ENCODE results near the gene KTN1.
A peak's percentile ranks its signal among the peaks of the same experiment; 100 is the strongest.

KTN1 gene

DNA sequence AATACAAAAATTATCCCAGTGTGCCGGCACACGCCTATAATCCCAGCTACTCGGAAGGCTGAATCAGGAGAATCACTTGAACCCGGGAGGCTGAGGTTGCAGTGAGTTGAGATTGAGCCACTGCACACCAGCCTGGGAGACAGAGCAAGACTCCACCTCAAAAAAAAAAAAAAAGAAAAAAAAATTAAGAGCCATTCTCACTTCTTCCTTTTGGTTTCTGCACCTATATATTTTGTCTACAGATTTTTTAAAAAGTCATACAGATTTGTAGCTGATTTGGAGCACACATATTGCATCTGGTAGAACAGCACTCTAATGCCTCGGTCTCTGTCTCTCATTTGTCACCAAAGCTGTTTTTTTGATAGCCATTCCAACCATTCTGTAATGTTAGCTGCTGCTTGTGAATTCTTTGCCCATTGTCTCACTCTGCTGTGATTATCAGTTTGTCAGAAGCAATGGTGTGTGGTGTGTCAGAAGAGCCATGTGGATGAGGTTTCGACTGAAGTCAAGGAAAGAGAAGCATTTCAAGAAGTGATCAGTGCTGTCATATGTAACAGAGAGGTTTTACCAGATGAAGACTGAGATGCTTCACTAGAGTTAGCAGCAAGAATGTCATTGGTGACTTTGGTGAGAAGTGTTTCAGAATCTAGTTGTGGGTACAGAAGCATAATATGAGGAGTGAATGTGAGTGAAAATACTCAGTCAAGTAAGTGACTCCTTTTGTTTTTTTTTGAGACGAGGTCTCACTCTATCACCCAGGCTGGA, 8.7 kb upstream of the KTN1 start:
- no peak for DNase-seq (ENCODE audit: low spot score)

DNA sequence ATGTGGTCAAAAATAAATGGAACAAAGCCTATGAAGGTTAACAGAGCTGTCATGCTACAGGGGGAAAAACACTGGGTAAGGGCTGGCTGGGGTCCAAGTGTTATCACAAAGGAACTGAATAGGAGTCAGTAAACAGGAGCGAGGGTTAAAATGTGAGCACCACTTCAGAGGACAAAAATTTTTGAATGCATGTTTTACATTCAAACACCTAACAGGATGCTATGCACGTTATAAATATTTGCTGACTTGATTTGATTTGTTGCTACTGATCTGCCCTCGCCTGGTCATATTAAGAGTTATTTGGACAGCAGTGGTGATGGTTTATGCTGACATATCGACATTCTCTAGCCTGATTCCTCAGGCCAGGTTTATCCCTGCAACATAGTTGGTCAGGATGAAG, 7.4 kb upstream of the KTN1 start:
- DNase-seq (ENCODE audit: low spot score): no peak

DNA sequence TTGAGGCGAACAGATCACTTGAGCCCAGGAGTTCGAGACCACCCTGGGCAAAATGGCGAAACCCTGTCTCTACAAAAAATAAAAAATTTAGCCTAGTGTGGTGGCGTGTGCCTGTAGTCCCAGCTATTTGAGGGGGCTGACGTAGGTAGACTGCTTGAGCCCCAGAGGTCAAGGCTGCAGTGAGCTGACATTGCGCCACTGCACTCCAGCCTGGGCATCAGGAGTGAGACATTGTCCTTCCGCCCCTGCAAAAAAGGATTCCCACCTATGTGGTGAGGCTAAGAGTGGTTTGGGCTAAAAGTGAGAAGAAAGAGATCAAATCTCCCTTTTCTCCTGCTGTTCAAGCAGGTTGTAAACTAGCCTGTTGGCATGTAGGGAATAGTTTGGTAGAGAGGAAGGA, 5.0 kb upstream of the KTN1 start:
- no peak for DNase-seq (ENCODE audit: low spot score)

DNA sequence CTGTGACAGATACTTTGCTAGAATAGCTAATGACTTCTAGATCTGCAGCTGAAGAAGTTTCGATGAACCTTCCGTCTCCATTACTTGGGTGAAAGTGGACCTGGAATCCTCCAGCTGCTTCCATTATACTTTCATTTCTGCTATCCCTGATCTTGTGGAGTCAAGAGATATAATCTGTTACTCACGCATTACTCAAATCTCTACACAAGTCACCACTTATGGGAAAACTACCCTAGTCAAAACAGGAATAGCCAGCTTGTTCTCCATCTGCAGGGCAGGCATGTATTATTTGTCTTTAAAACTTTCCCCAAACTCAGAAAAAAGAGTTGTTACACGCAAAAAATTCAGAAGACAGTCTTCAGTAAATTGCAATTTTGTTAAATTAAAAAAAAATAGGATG, 2.8 kb upstream of the KTN1 start:
- DNase-seq (ENCODE audit: low spot score): no peak

DNA sequence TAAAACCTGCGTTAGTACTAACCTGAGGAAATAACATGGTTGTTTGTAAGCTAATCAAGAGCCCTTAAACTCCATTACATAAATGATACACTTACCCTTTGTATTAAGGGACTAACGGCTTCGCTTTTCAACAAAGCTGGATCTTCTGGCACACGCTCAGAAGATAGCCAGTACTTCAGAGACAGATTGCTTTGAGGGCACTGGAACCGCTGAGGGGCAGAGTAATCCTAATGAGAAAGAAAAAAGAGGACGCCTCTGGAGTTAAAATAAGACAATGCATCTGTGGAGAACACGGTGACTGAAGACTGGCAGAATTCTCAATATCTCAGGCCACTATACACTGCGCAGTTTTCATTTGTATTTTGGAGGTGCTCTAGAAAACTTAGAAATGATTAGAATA, 1.5 kb upstream of the KTN1 start:
- no peak for DNase-seq (ENCODE audit: low spot score)

DNA sequence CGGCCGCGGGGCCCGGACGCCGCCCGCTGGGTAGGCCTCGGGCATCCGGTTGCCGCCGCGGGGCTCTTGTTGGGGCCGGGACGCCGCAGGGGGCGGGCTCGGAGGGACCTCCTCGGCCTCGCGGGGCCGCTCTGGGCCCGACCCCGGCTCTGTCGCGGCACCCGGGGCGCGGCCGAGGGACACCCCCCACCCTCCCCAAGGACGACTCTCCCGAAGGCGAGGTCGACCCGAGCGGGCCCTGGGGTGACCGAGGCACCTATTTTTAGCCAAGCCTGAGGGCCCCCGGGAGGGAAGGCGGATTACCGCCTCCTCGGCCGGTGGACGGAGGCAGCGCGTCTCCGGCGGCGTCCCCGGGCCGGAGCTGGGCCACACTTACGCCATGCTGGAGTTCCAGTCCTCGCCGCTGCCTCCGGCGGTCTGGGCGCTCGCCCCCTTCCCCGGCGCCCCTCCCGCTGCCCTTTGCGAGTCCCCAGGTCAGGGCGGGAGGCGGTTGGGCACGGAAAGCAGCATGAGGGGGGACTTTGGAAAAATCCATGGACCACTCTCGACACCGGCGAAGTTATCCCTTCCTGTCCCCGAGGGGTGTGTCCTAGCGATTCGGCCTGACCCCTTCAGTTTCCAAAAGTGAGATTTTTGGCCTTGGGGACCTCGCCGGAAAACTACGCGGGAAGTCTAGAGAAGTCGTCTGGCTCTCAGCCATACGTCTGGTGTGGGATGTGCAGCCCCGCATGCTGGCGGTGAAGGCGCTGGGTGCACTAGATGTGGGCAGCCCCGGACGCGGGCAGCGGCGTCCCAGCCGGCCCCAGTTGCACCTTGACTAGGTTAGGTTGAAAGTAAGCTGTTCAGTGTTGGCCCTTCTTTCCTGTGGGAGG, 699 bp downstream of the KTN1 start:
- DNase-seq (ENCODE audit: low spot score): peak; percentile 38

DNA sequence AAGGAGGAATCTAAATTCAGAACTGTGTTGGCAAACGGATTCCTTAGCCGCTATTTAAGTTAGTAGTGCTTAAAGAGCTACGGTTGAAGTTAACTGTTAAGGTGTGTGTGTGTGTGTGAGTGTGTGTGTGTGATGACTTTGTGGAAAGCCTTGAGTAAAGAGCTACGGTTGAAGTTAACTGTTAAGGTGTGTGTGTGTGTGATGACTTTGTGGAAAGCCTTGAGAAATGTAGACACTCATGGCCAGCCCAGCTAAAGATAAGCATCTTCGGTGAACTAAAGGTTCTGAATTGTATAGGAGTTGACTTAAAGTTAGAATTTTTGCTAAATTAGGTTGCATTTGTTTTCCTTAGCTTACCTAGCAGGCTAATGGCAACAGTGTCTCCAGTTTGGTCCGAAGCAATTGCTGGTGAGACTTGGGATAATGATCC, 1.4 kb downstream of the KTN1 start:
- DNase-seq (ENCODE audit: low spot score): peak; percentile 30

DNA sequence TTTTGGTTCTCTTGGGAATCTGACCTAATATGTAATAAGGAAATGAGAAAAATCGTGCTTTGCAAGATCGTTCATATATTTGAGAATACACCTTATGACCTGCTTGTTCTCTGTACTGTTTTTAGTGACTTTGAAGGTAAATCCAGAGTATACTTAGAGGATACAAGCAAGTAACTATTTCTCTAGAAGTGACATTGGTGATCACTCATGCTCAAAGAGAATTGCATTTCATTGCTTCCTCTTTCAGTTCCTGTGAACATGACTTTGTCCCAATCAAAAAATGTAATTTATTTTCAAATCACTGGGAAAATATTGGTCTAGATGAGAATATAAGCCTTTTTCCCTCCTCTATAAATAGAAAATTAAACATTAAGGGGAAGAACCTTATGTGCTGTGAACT, 2.7 kb downstream of the KTN1 start:
- DNase-seq (ENCODE audit: low spot score): no peak

DNA sequence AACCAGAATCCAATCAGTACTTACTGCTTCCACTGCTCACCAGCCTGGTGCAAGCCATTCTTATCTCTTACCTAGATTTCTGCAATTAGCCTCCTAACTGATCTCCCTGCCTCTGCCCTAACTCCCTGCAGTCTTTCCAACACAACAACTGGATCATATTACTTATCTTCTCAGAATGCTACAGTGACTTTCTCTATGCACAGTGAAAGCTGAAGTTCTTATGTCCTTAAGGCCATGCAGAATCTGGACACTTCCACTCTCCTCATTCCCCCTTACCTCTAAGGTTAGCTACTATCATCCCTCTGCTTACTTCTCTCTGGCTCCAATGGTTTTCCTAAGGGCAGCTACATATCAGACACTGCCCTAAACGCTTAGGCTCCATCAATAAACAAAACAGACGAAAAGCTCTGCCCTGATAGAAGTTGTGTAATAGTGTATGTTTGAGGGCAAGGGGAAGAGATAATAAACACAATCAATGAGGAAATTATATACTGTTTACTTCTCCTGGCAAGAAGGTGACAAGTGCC, 4.0 kb downstream of the KTN1 start:
- DNase-seq (ENCODE audit: low spot score): no peak

DNA sequence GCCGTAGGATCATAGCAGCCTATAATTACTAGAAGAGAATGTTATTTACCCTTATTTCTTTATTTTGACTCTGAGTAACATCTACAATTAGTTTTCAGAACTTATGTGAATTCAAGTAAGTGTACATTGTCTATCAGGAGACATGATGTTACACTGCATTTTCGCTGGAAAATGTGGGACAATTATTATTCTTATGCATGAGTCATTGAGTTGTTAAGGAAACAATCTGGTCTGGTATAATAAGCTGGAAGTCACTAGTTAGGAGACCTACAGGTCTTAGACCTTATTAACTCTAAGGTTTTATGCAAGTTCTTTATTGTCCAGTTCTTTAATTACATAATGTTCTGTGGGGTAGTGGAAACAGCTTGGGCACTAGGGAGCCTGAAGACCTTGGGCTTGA, 5.8 kb downstream of the KTN1 start:
- DNase-seq (ENCODE audit: low spot score): no peak

DNA sequence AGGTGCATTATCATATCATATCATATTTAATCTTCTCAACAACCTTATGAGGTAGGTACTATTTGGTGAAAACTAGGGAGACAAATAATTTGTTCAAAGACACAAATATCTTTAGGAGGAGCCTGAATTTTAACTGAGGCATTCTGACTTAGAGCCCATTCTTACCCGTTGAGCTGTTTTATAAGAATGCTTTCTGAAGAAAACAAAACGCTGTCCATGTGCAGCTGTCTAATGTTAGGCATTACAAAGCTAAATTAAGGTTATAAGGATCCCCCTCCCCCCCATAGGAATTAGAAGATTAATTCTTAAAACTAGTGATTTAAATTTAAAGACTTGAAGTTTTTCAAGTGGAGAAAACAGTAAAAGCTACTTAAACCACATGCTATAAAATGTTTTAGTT, 6.4 kb downstream of the KTN1 start:
- no peak for DNase-seq (ENCODE audit: low spot score)

DNA sequence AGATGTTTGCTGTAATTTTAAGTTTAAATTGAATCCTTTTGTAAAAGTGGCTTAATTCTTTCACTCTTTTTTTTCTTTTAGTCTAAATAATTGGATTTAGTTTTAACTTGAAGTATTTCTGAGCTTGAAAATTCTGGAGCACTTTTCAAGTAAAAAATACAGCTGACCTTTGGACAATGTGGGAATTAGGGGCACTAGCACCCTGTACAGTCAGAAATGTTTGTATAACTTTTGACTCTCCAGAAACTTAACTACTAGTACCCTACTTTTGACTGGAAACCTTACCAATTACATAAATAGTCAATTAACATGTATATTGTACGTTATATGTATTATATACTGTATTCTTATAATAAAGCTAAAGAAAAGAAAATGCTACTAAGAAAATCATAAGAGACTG, 7.8 kb downstream of the KTN1 start:
- no peak for DNase-seq (ENCODE audit: low spot score)

DNA sequence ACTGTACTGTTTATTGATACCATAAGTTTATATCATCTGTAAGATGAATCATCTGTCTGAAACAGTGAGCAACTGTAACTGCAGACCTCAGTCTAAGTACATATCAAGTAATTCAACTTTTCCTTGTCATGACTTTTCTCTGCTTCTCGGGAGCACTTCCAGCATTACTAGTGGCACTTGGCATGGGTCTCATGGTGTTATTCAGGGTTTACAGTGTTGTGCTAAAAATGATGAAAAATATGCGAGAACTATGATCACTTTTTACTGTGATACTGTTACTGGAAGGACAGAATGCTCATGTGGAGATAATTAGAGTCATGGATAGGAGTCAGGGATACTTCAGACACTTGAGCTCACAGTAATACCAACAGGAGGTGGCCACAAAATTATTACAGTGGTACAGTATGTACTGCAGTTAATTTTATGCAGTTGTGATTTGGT, 8.3 kb downstream of the KTN1 start:
- DNase-seq (ENCODE audit: low spot score): no peak

DNA sequence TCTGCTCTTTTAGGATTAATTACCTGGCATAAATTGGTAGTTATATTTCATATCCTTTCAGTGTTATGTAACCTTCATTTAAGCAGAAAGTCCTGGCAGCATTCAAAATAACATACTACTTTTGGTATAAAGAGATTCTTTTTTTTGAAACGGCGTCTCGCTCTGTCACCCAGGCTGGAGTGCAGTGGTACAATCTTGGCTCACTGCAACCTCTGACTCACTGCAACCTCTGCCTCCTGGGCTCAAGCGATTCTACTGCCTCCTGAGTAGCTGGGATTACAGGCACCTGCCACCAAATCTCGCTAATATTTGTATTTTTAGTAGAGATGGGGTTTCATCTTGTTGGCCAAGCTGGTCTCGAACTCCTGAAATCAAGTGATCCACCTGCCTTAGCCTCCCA, 9.2 kb downstream of the KTN1 start:
- DNase-seq (ENCODE audit: low spot score): no peak

DNA sequence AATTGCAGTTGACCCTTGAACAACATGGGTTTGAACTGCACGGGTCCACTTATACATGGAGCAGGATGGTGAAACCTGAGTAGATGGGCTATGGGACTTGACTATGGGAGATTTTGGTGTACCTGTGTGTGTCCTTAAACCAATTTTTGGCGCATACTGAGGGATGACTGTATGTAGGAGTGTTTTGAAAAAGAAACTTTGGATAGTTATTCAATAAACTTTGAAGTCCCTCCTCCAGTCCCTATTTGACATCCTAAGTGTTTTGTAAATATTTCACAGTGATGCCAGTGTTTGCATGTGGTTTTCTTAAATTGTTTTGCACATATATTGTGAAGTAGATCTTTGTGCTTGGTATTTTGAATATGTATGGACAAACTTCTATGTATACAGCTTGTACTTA, 12.4 kb downstream of the KTN1 start:
- DNase-seq (ENCODE audit: low spot score): no peak

DNA sequence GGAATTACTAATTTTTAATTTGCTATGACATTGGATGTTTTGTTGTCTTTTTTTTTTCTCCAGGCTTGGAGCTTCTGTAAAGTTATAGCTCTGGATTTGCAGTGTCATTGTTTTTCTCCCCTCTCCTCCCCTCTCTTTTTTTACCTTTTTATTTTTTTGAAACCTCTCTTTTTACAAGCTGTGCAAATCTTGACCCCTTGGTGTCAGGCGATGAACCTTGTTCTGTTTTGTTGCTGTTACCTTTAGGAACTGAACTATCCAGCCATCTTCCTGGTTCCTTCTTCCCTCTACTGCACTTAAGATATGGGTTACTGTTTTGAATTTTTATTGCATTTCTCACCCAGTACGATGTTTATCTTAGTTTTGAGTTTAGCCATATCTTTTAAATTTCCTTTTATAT, 13.7 kb downstream of the KTN1 start:
- peak; percentile 36 for DNase-seq (ENCODE audit: low spot score)

DNA sequence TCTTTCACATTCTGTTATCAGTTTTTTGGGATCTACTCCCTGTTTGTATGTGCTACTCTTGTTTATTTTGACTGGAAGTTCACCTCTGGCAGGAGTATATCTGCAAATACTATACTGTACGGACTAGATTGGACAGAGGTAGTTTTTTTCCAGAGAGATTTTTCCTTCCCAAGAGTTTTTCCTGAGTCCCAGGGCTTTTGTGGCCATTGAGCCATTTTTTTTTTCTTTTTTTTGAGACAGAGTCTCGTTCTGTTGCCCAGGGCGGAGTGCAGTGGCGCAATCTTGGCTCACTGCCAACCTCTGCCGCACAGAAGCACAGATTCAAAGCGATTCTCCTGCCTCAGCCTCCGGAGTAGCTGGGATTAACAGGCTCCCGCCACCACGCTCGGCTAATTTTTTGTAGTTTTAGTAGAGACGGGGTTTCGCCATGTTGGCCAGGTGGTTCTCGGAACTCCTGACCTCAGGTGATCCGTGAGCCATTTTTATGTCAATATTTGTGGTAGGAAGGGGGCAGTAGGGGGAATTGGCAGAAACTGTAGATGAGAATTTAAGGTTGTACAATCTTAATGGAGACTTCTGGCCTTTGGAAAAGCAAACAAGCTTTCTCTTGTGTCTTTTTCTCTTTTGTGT, 19.4 kb downstream of the KTN1 start:
- DNase-seq (ENCODE audit: low spot score): no peak

DNA sequence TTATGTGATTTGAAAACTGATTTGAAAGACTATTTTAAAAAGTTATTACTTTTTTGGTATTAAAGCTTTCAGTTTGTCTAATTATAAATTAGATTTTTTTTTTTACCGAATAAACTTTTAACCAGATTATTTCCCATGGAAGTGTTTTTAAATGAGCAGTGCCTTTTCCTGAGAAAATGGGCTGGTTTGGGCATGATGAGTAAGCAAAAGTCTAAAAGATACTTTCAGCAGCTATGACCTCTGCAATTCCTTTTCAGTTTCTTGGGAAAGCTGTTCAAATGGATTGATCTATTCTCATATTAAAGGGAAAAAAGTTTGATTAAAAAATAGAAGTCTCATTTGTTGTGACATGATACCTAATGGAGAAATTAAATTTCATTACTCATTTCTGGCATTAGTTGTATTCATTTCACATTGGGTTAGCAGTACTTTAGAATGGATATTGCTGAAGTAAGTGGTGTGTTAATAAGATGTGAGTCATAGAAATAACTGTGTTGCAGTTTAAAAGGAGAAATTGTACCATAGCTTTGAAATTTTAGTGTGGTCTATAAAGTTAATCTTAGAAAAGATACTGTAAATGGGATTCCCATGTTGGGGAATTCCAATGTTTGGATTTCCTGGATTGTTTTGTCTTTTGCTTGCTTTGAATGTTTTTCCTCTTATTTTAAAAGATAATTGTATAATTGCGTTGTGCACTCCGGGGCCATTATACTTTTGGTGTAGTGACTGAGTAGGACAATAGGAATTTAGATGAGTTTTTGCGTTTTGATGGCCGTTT, 21.0 kb downstream of the KTN1 start:
- no peak for DNase-seq (ENCODE audit: low spot score)

DNA sequence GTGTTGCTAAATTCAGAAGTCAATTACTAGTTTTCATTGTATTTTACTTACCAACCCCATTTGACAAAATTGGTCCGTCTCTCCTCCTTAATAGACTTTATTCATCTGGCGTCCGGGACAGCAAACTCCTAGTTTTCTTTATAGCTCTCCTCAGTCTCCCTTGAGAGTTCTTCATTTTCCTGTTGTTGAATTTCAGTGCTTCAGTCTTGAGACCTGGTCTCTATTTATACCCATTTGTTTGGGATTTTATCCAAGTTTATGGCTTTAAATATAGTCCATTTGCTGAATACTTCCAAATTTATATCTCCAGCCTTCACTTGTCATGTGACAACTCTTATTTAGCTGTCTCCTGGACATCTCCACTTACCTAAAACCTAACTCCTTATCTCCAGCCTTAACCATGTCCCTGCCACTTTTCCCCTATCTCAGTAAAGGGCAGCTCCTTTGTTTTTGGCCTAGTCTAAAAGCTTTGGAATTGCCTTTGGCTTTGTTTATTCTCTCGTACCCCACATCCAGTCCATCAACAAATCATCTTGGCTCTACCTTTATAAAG, 23.5 kb downstream of the KTN1 start:
- DNase-seq (ENCODE audit: low spot score): no peak

DNA sequence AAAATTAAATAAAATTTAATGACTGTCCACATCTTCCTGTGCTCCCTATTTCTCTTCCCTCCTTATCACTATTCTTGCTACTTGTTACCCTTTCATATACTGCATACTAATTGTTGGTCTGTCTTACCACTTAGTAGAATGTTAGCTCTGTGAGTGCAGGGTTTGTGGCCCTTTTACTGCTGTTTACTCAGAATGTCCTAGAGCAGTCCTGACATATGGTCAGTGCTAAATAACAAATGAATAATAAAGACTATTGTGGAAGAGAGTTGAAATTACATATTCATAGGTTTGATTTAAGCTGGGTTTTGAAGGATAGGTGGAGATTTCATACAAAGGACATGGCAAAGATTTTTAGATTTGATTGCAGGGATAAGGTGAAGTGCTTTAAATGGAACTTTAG, 24.5 kb downstream of the KTN1 start:
- DNase-seq (ENCODE audit: low spot score): no peak

DNA sequence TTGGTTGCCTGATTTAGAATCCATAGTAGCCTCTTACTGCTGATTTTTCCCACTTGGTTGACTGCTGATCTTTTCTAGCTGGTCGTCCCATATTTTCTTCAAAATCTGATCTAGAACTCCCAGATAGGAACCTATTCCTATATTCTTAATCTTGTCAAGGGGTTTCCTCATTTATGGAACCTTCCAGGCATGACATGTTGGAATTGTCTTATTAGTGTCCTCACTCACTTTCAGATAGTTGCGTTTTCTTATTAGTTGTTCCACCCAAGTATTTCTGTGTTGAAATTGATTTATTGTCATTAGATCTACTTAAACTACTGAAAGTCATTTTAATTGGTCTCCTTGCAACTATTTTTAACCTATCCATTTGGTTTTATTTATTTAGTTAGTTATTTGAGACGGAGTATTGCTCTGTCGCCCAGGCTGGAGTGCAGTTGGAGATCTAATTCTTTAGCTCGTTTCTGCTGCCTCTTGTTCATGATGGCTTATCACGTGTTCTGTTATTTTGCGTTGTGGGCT, 25.0 kb downstream of the KTN1 start:
- no peak for DNase-seq (ENCODE audit: low spot score)

Data from hematopoietic multipotent progenitor cell treated with erythropoietin and hydrocortisone succinate and interleukin-3 and kit ligand, for 15 days (in vitro differentiated cells).